GM12864 (cell line): ENCODE data around the gene ABCA7.
A peak's percentile ranks its signal among the peaks of the same experiment; 100 is the strongest.

ENCODE experiments used
- DNase-seq: peaks from one replicate; pipeline ENCODE4 v3.0.0-alpha.2; 2011; ENCODE audit warnings: low read depth
- H3K4me3 ChIP-seq: 2 replicates; pipeline ENCODE4 v1.5.1; 2011; ENCODE audit warnings: mild to moderate bottlenecking, low read depth, low read length, control low read depth
- TF ChIP-seq, protein P1 (sequence below): IDR thresholded peaks from 2 replicates; pipeline ENCODE4 v1.5.1; 2011; ENCODE audit warnings: low read depth, mild to moderate bottlenecking, moderate library complexity, low read length, control low read depth, inconsistent platforms; ENCODE audit errors: missing control alignments

Gene ABCA7

DNA sequence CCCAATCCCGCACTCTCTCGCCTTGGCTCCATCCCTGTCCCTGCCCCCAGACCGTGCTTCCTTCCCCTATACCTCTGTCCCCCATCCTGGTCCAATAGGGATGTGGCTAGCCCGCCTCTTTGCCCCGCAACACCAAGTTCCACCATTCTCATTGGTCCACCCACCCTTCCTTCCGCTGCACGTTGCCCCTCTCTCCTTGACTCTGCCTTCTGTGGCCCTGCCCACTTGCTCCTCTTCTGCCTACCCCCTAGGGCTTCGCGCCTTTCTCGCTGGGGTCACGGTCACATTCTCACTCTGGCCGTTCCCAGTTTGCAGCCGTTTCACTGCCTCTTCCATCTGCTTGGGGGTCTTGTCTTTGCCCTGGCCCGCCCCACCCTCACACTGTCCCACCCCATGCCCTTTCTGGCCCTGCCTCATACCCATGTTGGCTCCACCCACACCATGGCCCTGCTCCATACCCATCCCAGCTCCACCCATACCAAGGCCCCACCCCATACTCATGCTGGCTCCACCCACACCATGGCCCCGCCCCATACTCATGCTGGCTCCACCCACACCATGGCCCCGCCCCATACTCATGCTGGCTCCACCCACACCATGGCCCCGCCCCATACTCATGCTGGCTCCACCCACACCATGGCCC is 22.6 kb downstream of the ABCA7 start:
- H3K4me3 ChIP-seq: no peak overlapping the region
- TF ChIP-seq, protein P1, sequence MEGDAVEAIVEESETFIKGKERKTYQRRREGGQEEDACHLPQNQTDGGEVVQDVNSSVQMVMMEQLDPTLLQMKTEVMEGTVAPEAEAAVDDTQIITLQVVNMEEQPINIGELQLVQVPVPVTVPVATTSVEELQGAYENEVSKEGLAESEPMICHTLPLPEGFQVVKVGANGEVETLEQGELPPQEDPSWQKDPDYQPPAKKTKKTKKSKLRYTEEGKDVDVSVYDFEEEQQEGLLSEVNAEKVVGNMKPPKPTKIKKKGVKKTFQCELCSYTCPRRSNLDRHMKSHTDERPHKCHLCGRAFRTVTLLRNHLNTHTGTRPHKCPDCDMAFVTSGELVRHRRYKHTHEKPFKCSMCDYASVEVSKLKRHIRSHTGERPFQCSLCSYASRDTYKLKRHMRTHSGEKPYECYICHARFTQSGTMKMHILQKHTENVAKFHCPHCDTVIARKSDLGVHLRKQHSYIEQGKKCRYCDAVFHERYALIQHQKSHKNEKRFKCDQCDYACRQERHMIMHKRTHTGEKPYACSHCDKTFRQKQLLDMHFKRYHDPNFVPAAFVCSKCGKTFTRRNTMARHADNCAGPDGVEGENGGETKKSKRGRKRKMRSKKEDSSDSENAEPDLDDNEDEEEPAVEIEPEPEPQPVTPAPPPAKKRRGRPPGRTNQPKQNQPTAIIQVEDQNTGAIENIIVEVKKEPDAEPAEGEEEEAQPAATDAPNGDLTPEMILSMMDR: no peak
- DNase-seq: no peak

DNA sequence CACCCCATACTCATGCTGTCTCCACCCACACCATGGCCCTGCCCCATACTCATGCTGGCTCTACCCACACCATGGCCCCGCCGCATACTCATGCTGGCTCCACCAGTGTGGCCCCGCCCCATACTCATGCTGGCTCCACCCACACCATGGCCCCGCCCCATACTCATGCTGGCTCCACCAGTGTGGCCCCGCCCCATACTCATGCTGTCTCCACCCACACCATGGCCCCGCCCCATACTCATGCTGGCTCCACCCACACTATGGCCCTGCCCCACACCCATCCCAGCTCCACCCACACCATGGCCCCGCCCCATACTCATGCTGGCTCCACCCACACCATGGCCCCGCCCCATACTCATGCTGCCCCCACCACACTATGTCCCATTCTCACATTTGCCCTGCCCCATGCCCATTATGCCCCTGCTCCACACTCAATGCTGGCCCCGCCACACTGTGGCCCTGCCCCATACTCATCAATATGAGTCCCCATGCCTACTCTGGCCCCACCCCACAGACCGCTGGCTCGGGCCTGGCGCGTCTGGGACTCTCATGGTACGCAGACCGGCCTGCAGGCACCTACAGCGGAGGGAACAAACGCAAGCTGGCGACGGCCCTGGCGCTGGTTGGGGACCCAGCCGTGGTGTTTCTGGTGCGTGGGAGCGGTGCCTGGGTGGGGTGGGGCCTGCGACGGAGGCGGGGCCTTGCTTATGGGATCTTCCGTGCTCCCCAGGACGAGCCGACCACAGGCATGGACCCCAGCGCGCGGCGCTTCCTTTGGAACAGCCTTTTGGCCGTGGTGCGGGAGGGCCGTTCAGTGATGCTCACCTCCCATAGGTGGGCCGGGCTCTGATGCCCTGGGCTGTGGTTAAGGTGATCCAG is 23.4 kb downstream of the ABCA7 start:
- no peak overlapping the region for H3K4me3 ChIP-seq
- DNase-seq: peak; percentile 77
- TF ChIP-seq, protein P1: no peak

DNA sequence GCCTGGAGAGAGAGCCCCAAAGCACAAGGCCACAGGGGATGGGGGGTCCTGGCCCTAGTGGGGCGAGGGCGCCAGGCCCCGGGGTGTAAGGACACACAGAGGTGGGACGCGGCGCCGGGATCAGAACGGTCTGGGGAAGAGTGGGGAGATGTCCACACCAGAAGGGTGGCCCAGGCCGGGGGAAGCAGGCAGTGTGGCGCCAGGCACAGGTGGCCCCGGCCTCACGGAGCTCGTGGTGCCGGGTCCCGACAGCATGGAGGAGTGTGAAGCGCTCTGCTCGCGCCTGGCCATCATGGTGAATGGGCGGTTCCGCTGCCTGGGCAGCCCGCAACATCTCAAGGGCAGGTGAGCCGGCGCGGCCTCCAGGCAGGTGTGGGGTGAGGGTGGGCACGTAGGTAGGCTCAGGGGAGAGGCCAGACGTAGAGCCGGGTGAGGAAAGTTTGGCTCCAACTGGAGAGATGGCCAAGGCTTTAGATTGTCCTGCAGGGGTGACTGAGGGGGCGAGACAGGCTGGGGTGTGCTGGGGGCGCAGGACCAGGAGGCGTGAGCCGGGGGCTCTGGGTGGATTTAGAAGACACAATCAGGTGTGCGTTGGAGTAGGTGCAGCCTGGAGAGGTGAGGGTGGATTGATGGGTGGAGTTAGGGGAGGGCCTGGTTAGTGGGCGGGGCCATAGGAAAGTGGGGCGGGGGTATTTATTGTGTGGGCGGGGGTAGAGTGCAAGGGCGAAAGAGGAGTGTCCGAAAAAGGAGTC is 24.2 kb downstream of the ABCA7 start:
- no peak for DNase-seq
- H3K4me3 ChIP-seq: no peak overlapping the region
- TF ChIP-seq, protein P1: no peak

DNA sequence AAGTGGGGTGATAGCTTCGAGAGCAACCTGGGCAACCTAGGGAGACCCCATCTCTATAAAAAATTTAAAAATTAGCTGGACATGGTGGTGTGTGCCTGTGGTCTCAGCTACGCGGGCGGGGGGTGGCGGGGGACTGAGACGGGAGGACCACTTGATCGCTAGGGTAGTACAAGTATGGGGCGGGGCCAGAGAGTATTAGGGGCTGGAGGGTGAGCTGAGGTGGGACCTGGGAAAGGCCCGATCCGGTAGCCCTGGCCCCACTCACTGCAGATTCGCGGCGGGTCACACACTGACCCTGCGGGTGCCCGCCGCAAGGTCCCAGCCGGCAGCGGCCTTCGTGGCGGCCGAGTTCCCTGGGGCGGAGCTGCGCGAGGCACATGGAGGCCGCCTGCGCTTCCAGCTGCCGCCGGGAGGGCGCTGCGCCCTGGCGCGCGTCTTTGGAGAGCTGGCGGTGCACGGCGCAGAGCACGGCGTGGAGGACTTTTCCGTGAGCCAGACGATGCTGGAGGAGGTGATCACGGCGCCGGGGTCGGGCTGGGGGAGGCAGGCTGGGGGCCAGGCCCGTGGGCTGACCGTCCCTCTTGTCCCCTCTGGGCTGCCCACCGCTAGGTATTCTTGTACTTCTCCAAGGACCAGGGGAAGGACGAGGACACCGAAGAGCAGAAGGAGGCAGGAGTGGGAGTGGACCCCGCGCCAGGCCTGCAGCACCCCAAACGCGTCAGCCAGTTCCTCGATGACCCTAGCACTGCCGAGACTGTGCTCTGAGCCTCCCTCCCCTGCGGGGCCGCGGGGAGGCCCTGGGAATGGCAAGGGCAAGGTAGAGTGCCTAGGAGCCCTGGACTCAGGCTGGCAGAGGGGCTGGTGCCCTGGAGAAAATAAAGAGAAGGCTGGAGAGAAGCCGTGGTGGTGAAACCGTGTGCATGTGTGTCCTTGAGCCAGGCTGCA is 25.0 kb downstream of the ABCA7 start:
- no peak overlapping the region for H3K4me3 ChIP-seq
- no peak for DNase-seq

DNA sequence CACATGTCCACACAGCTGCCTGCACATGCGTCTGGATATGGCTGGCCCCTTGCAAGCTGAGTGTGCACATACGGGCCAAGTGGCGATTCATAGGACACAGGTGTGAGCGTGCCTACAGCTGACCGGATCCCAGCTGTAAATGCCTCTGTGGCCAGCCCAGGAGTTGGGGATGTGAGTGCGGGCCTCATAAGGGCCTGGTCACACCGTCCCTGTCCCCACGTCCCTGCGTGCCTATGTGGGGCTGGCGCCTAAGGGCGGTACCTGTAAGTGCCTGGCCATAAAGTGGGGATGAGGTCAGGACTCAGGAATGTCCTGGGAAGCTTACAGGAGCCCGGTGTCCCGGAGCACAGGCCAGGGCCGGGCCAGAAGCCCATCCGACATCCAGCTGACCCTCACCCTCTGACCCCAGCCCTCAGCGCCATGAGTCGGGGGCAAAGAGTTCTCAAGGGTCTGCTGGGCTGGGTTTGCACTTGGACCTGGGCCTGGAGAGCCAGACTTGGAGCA is 25.8 kb downstream of the ABCA7 start:
- no peak overlapping the region for H3K4me3 ChIP-seq
- TF ChIP-seq, protein P1: no peak
- DNase-seq: no peak

More for the DNA sequence above, 25.0 kb downstream of the ABCA7 start:
- TF ChIP-seq, protein P1: peak; percentile 91

DNA sequence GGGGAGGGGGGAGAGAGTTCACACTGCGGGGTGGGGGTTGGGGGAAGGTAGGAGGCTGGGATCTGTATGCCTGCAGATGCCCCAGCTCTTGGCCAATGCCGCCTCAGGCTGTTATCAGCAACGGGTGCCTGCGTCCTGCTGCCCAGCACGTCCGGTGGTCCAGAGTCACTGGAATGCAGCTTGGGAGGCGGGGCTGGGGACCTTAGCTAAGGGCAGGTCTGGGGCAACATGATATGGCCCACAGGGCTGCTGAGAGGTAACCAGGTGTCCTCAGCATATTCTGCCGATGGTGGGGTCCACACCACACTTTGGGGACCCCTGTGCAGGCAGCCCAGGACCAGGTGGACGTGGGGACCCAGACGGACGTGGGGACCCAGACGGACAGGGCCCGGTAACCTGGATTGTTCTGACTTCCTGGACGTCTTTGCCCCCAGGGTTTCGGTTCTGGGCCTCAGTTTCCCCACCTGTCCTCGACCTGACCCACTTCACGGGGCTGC is 26.4 kb downstream of the ABCA7 start:
- no peak for DNase-seq
- peak overlapping the region; percentile 94 for H3K4me3 ChIP-seq
- TF ChIP-seq, protein P1: no peak
